SU-DHL-6 (cell line): Measurements from ENCODE around the gene QTRT2.

Experiments used
- H2AFZ ChIP-seq: fragments of 200-600 bp; sonication (generic); 2 replicates; pipeline ENCODE4 v1.6.1; 2014; ENCODE audit warnings: low read depth, mild to moderate bottlenecking, moderate library complexity, mixed read lengths, antibody characterized with exemption, low read length; ENCODE audit not compliant: severe bottlenecking
- H3F3A ChIP-seq: fragments of 200-600 bp; shearing (Covaris generic); 2 replicates; pipeline ENCODE4 v1.6.0; 2016; ENCODE audit warnings: antibody characterized with exemption, mild to moderate bottlenecking; ENCODE audit not compliant: insufficient read depth
- H3K27ac ChIP-seq: fragments of 200-600 bp; sonication (generic); 2 replicates; pipeline ENCODE4 v1.5.1; 2016; ENCODE audit warnings: low read depth, mild to moderate bottlenecking, low read length, moderate library complexity, mixed read lengths
- H3K27me3 ChIP-seq: fragments of 200-600 bp; sonication (generic), shearing (Covaris generic); 2 replicates; pipeline ENCODE4 v1.6.0; 2014; ENCODE audit warnings: mild to moderate bottlenecking, low read length
- H3K36me3 ChIP-seq: fragments of 200-600 bp; sonication (generic); 2 replicates; pipeline ENCODE4 v1.6.1; 2014; ENCODE audit warnings: mild to moderate bottlenecking, low read length, mixed read lengths
- H3K4me2 ChIP-seq: fragments of 300-600, 200-600 bp; shearing (Covaris generic), sonication (generic); 2 replicates; pipeline ENCODE4 v1.6.0; 2014; ENCODE audit warnings: low read length, low read depth, mild to moderate bottlenecking; ENCODE audit not compliant: poor library complexity, severe bottlenecking
- H3K4me3 ChIP-seq: fragments of 200-600 bp; sonication (generic); 2 replicates; pipeline ENCODE4 v1.5.1; 2014; ENCODE audit warnings: antibody characterized with exemption, low read length, mild to moderate bottlenecking, mixed read lengths; ENCODE audit not compliant: insufficient read depth, poor library complexity, severe bottlenecking
- H3K79me2 ChIP-seq: fragments of 200-600 bp; sonication (generic); 2 replicates; pipeline ENCODE4 v1.6.1; 2014; ENCODE audit warnings: mild to moderate bottlenecking, low read length, moderate library complexity; ENCODE audit not compliant: insufficient read depth
- H3K9ac ChIP-seq: fragments of 200-600 bp; sonication (generic); 2 replicates; pipeline ENCODE4 v1.7.0; 2014; ENCODE audit warnings: mild to moderate bottlenecking, low read length
- H3K9me2 ChIP-seq: fragments of 200-600 bp; sonication (generic); replicated peaks from 2 replicates; pipeline ENCODE4 v1.6.1; 2014; ENCODE audit warnings: low read length; ENCODE audit not compliant: insufficient read depth
- H3K9me3 ChIP-seq: fragments of 200-600 bp; sonication (generic); 2 replicates; pipeline ENCODE4 v1.6.1; 2014; ENCODE audit warnings: low read length, mixed read lengths; ENCODE audit not compliant: insufficient read depth
- H4K20me1 ChIP-seq: fragments of 200-600 bp; sonication (generic); 2 replicates; pipeline ENCODE4 v1.6.1; 2014; ENCODE audit warnings: low read depth, mild to moderate bottlenecking, antibody characterized with exemption, low read length, moderate library complexity, mixed read lengths
- CTCF ChIP-seq: fragments of 200-600 bp; sonication (generic); IDR thresholded peaks from one replicate; pipeline ENCODE4 v1.5.1; 2017; ENCODE audit warnings: antibody characterized with exemption, mild to moderate bottlenecking, low read length, moderate library complexity; ENCODE audit not compliant: insufficient read depth, poor library complexity, severe bottlenecking
- EZH2phosphoT487 ChIP-seq: fragments of 200-600 bp; sonication (generic), shearing (Covaris generic); conservative IDR thresholded peaks from 2 replicates; pipeline ENCODE4 v1.6.1; 2018; ENCODE audit warnings: mild to moderate bottlenecking, antibody characterized with exemption, low read length, moderate library complexity, mixed read lengths

Gene QTRT2

GRCh38 chr3:114127517-114127916 is 71.0 kb downstream of the QTRT2 start:
- no peaks in the 10 kb centered on the region for H3K9me3 ChIP-seq
- no peaks in the 10 kb centered on the region for H3F3A ChIP-seq
- H4K20me1 ChIP-seq = no peaks in the 10 kb centered on the region
- no peak overlapping the region for H3K4me2 ChIP-seq
- H3K9me2 ChIP-seq = no peaks in the 10 kb centered on the region
- H3K27me3 ChIP-seq = no peaks in the 10 kb centered on the region
- no peak overlapping the region for H3K27ac ChIP-seq
- no peak overlapping the region for H3K9ac ChIP-seq
- no peak for TF ChIP-seq CTCF
- no peak for TF ChIP-seq EZH2phosphoT487
- no peaks in the 10 kb centered on the region for H3K36me3 ChIP-seq
- H3K4me3 ChIP-seq = no peak overlapping the region
- H3K79me2 ChIP-seq = no peaks in the 10 kb centered on the region
- no peak overlapping the region for H2AFZ ChIP-seq

DNA sequence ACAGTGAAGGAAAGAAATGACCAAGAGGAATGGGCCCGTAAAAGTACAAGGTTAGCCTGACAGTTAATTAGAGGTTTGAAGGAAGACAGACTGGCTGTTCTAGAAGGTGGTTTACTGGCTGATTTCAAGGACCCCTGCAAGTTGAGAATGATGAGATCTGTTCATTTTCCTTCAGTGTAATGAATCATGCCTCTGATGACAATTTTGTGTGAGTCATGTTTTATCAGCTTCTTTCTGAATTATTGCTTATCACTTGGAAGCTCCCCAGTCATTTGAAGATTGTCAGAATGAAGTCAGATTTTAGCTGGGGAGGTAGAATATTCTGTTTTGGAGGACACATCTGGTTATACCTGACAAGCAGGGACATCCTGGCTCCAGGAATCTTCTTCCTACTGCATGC is 71.7 kb downstream of the QTRT2 start:
- Histone ChIP-seq H3K4me3 (no peak overlapping the region), H3K9me2 (no peaks in the 10 kb centered on the region), H3K4me2 (no peak overlapping the region), H3K36me3 (no peaks in the 10 kb centered on the region), H4K20me1 (no peaks in the 10 kb centered on the region), H3K27me3 (no peaks in the 10 kb centered on the region), H3K9ac (no peak overlapping the region), H3F3A (no peaks in the 10 kb centered on the region), H3K27ac (no peak overlapping the region), H2AFZ (no peak overlapping the region), H3K9me3 (no peaks in the 10 kb centered on the region), H3K79me2 (no peaks in the 10 kb centered on the region)
- TF ChIP-seq CTCF = no peak
- TF ChIP-seq EZH2phosphoT487 = no peak

DNA sequence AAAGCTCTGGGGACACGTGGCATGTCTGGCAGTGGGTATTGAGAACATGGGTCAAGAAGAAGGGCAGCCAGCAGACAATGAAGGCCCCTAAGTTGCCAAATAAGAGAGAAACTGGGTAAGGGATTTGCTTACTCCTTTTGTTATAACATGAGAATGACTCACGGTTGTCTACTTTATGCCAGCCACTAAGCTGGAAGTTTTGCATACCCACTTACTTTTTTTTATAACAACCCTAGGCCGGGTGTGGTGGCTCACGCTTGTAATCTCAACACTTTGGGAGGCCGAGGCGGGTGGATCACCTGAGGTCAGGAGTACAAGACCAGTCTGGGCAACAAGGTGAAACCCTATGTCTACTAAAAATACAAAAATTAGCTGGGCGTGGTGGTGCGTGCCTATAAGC is 72.3 kb downstream of the QTRT2 start:
- Histone ChIP-seq H3K9ac (no peak overlapping the region), H3K79me2 (no peaks in the 10 kb centered on the region), H3K4me2 (no peak overlapping the region), H3K36me3 (no peaks in the 10 kb centered on the region), H3K27ac (no peak overlapping the region), H3F3A (no peaks in the 10 kb centered on the region), H3K9me3 (no peaks in the 10 kb centered on the region), H4K20me1 (no peaks in the 10 kb centered on the region), H3K27me3 (no peaks in the 10 kb centered on the region), H2AFZ (no peak overlapping the region), H3K9me2 (no peaks in the 10 kb centered on the region), H3K4me3 (no peak overlapping the region)
- TF ChIP-seq CTCF (no peak), EZH2phosphoT487 (no peak)

DNA sequence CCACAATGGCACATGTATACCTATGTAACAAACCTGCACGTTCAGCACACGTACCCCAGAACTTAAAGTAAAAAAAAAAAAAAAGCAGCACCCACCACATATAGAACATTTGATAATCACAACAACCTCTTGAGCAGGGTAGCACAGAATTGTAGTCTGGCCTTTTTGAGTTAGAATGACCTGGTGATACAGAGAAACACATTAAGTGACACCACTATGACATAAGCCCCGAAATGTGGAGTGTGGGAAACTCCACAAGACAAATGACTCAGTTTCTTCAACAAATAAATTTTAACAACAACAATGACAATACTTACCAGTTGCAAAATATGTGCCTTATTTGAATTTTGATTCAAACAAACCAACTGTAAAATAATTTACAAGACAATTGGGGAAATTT is 76.0 kb downstream of the QTRT2 start:
- Histone ChIP-seq H3F3A (no peaks in the 10 kb centered on the region), H3K27me3 (no peaks in the 10 kb centered on the region), H3K27ac (no peak overlapping the region), H3K4me3 (no peak overlapping the region), H3K9me2 (no peaks in the 10 kb centered on the region), H3K36me3 (no peaks in the 10 kb centered on the region), H3K4me2 (no peak overlapping the region), H3K79me2 (no peaks in the 10 kb centered on the region), H3K9me3 (no peaks in the 10 kb centered on the region), H2AFZ (no peak overlapping the region), H3K9ac (no peak overlapping the region), H4K20me1 (no peaks in the 10 kb centered on the region)
- TF ChIP-seq EZH2phosphoT487 (no peak), CTCF (no peak)
